ENCODE data around the gene C10orf67.

Gene C10orf67

DNA sequence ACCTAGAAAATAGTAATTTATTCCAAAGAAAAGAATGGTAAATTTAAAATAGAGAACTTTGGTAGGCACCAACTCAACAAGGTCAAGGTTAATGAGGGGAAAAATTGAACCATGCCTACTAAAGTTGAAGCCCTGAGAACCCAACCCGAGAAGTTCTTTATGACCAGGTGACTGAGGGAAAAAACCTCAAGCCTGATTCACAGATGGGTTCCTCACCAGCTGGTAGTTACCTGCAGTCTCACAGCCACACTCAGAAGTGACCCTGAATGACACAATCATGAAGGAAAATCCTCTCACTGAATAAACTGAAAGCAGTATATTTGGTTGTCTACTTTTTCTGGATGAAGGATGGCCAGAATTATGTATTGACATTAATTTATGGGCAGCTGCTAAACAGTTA is 7.0 kb downstream of the C10orf67 start:
- no peak overlapping the region for H3K27ac ChIP-seq

DNA sequence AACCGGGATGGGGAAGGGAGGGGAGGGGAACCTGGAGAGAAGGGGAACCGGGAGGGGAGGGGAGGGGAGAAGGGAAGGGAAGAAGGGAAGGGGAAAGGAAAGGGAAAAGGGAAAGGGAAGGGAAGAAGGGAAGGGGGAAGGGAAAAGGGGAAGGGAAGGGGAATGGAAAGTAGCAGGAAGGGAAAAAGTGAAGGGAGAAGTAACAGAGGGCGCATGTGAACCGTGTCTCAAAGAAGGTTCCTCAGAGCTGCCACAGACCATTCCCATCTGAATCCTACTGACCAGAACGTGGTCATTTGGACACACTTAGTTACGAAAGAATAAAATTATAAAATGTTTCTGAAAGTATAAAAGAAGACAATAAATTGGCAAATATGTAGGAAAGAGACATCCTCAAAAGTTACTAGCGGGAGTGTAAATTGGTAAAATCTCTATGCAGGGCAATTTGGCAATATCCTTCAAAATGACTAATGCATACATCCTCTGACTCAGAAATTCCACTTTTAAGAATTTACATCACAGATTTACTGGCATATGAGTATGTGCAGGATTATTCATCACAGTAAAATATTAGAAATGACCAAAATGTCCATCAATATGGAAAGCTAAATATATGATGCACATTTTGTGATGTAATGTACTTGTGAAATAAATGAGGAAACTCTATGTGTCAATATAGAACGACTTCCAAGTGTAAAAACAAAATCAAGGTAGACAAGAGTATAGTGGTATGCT is 12.9 kb downstream of the C10orf67 start:
- TF ChIP-seq, protein P1, sequence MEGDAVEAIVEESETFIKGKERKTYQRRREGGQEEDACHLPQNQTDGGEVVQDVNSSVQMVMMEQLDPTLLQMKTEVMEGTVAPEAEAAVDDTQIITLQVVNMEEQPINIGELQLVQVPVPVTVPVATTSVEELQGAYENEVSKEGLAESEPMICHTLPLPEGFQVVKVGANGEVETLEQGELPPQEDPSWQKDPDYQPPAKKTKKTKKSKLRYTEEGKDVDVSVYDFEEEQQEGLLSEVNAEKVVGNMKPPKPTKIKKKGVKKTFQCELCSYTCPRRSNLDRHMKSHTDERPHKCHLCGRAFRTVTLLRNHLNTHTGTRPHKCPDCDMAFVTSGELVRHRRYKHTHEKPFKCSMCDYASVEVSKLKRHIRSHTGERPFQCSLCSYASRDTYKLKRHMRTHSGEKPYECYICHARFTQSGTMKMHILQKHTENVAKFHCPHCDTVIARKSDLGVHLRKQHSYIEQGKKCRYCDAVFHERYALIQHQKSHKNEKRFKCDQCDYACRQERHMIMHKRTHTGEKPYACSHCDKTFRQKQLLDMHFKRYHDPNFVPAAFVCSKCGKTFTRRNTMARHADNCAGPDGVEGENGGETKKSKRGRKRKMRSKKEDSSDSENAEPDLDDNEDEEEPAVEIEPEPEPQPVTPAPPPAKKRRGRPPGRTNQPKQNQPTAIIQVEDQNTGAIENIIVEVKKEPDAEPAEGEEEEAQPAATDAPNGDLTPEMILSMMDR (IDR thresholded peaks at IDR 0.05), result no peak
- TF ChIP-seq ZFX (IDR thresholded peaks at IDR 0.05; ENCODE audit: borderline replicate concordance), result no peak
- H3K27ac ChIP-seq, result no peak overlapping the region

More for the DNA sequence above, 7.0 kb downstream of the C10orf67 start:
- no peak for TF ChIP-seq ZFX (IDR thresholded peaks at IDR 0.05; ENCODE audit: borderline replicate concordance)
- TF ChIP-seq, protein P1 (IDR thresholded peaks at IDR 0.05), result no peak

DNA sequence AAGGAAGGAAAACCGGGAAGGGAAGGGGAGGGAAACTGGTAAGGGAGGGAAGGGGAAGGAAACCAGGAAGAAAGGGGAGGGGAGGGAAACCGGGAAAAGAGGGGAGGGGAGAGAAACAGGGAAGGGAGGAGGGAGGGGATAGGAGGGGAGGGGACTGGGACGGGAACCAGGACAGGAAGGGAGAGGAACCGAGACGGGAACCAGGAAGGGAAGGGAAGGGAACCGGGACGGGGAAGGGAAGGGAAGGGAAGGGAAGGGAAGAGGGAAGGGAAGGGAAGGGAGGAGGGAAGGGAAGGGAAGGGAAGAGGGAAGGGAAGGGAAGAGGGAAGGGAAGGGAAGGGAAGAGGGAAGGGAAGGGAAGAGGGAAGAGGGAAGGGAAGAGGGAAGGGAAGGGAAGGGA is 13.6 kb downstream of the C10orf67 start:
- TF ChIP-seq, protein P1 (IDR thresholded peaks at IDR 0.05), result no peak
- no peak for TF ChIP-seq ZFX (IDR thresholded peaks at IDR 0.05; ENCODE audit: borderline replicate concordance)
- no peak overlapping the region for H3K27ac ChIP-seq

DNA sequence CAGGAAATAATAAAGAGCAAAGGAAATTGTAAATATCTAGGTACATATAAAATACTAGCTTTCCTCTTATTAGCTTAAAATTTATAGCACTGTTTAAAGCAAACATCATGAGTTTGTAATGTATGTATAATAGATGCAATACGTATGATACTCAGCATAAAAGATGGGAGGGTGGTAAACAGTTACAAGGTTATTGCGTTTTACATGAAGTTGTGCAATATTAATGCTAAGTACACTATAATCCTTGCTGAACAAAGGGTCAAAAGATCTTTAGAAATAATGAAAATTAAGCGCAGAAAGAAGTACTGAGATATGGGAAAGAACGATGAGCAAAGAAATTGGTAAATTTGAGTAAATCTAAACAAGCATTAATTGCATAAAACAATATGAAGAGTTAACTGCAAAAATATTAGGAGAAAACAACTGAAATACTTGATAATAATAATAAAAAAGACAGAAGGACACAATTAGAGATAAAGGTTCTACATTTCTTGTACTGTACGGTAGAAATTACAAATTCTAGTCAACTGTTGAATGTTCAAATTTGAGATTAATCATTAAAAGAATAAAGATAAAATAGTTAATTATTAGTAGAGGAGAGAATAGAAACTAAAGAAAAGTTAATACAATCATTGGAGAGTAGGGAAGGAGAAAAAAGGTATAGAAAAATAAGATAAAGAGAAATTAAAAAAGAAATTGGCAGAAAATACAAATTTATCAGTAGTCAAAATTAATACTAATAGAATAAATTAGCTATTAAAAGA is 17.9 kb downstream of the C10orf67 start:
- TF ChIP-seq, protein P1 (IDR thresholded peaks at IDR 0.05), result no peak
- no peak for TF ChIP-seq ZFX (IDR thresholded peaks at IDR 0.05; ENCODE audit: borderline replicate concordance)
- H3K27ac ChIP-seq, result no peak overlapping the region

DNA sequence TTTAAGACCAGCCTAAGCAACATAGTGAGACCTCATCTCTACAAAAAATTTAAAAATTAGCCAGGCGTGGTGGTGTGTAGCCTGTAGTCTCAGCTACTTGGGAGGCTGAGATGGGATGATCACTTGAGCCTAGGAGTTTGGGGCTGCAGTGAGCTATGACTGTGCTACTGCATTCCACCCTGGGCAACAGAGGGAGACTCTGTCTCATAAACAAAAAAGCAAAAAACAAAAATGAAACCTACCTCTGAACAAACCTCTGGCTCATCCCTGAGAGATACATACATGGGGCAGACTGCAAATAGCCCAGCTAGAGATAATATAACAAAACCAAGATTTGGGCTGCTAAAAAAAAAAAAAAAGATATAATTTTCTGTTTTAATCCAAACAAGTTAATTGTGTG is 19.5 kb downstream of the C10orf67 start:
- H3K27ac ChIP-seq, result no peak overlapping the region
- no peak for TF ChIP-seq ZFX (IDR thresholded peaks at IDR 0.05; ENCODE audit: borderline replicate concordance)
- TF ChIP-seq, protein P1 (IDR thresholded peaks at IDR 0.05), result no peak

DNA sequence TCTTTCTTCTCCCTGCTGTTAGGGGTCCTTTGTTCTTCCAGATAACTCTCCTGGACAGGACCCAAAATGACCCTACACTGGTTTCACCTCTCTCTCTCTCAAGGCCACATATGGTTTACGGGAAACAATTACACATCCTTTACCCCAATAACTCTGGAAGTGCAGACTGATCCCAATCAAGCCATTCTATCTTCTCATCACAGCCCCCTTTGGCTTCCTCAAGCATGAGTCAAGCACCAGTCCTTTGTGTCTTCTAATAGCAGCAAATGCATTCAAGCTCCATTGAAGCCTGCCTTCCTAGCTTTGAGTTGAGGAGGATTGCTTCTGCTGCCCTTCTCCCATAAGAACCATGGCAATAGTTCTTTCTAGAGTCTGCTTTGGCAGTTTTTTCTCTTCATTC is 20.2 kb downstream of the C10orf67 start:
- no peak overlapping the region for H3K27ac ChIP-seq
- TF ChIP-seq ZFX (IDR thresholded peaks at IDR 0.05; ENCODE audit: borderline replicate concordance), result no peak
- TF ChIP-seq, protein P1 (IDR thresholded peaks at IDR 0.05), result no peak

DNA sequence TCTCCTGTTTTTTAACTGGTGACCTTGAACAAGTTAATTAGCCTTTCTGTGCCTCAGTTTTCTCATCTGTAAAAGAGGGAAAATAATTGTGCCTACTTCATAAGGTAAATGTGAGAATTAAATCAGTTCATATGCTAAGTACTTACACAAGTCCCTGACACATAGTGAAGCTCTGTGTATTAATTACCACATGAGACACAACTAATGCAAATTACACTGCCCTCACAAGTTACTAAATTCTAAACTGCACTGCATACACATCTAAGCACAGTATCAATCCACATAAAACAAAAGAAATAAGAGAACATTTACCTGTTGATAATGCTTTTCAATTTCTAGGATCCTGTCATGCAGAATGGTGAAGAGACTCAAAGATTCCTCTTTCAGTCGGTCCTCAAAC is 22.5 kb downstream of the C10orf67 start:
- no peak overlapping the region for H3K27ac ChIP-seq
- TF ChIP-seq ZFX (IDR thresholded peaks at IDR 0.05; ENCODE audit: borderline replicate concordance), result no peak
- TF ChIP-seq, protein P1 (IDR thresholded peaks at IDR 0.05), result no peak
